Measurements from ENCODE around the gene DNAI2. TPM values are rescaled to one million over a fixed set of nuclear protein-coding genes. Genes with fewer than 3 reads are reported as not detected.

Gene DNAI2
- total RNA-seq, 1 donor from 2014 or later: not detected

GRCh38 chr17:74299226-74300009 is 25.4 kb downstream of the DNAI2 start:
- H3K4me3 ChIP-seq (ENCODE audit: insufficient read depth, low read depth, low read length): no peak overlapping the region
- H3K4me2 ChIP-seq (ENCODE audit: low read length): no peak overlapping the region
- no peaks in the 10 kb centered on the region for H4K20me1 ChIP-seq (ENCODE audit: insufficient read depth, low read length)
- Mint-ChIP-seq H3K9me3 (ENCODE audit: unreplicated experiment) (no peaks in the 10 kb centered on the region), H3K4me1 (ENCODE audit: low read depth, unreplicated experiment) (peaks cover 8% of the 10 kb centered on the region), H3K27me3 (ENCODE audit: low read depth, unreplicated experiment) (peaks cover 20% of the 10 kb centered on the region), H3K36me3 (ENCODE audit: low read depth, unreplicated experiment) (no peaks in the 10 kb centered on the region), H3K27ac (ENCODE audit: unreplicated experiment) (no peak overlapping the region), H3K4me3 (ENCODE audit: unreplicated experiment) (no peak overlapping the region)
- FAIRE-seq (no peak), DNase-seq (ENCODE audit: low read depth) (no peak)
- H3K9me3 ChIP-seq (ENCODE audit: insufficient read depth, low read depth, low read length): no peaks in the 10 kb centered on the region
- H2AFZ ChIP-seq (ENCODE audit: low read depth, low read length): no peak overlapping the region
- no peaks in the 10 kb centered on the region for H3K36me3 ChIP-seq (ENCODE audit: insufficient read depth, low read length)
- H3K27me3 ChIP-seq (ENCODE audit: insufficient read depth, low read length): no peaks in the 10 kb centered on the region
- no peaks in the 10 kb centered on the region for H3K79me2 ChIP-seq (ENCODE audit: insufficient read depth, low read length)
- H3K27ac ChIP-seq (ENCODE audit: low read depth, low read length): no peak overlapping the region
- no peak overlapping the region for H3K9ac ChIP-seq (ENCODE audit: low read length)
- H3K4me1 ChIP-seq (ENCODE audit: insufficient read depth, low read length): no peaks in the 10 kb centered on the region
- TF ChIP-seq CTCF (IDR thresholded peaks at IDR 0.05; ENCODE audit: insufficient read depth, low read depth, low read length) (no peak), EZH2 (IDR thresholded peaks at IDR 0.05; ENCODE audit: insufficient read depth, low read length) (no peak)

DNA sequence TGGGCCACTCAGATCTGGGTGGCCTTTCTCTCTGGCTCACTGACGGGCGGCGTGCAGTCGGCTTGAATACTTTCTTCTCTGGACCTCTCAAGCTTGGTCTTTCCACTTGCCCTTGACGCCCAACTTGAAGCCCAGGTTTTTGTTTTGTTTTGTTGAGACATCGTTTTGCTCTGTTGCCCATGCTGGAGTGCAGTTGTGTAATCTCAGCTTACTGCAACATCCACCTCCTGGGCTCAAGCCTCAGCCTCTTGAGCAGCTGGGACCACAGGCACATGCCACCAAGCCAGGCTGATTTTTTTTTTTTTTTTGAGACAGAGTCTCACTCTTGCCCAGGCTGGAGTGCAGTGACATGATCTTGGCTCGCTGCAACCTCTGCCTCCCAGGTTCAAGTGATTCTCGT is 29.3 kb downstream of the DNAI2 start:
- H3K4me3 Mint-ChIP-seq (ENCODE audit: unreplicated experiment): no peak overlapping the region
- Histone ChIP-seq H3K9me3 (ENCODE audit: insufficient read depth, low read depth, low read length) (no peaks in the 10 kb centered on the region), H3K4me3 (ENCODE audit: insufficient read depth, low read depth, low read length) (no peak overlapping the region), H4K20me1 (ENCODE audit: insufficient read depth, low read length) (no peaks in the 10 kb centered on the region), H3K4me1 (ENCODE audit: insufficient read depth, low read length) (no peaks in the 10 kb centered on the region), H3K27ac (ENCODE audit: low read depth, low read length) (no peak overlapping the region), H2AFZ (ENCODE audit: low read depth, low read length) (no peak overlapping the region), H3K36me3 (ENCODE audit: insufficient read depth, low read length) (no peaks in the 10 kb centered on the region), H3K79me2 (ENCODE audit: insufficient read depth, low read length) (no peaks in the 10 kb centered on the region), H3K4me2 (ENCODE audit: low read length) (no peak overlapping the region), H3K9ac (ENCODE audit: low read length) (no peak overlapping the region), H3K27me3 (ENCODE audit: insufficient read depth, low read length) (no peaks in the 10 kb centered on the region)
- no peaks in the 10 kb centered on the region for H3K9me3 Mint-ChIP-seq (ENCODE audit: unreplicated experiment)
- no peak overlapping the region for H3K27ac Mint-ChIP-seq (ENCODE audit: unreplicated experiment)
- no peaks in the 10 kb centered on the region for H3K4me1 Mint-ChIP-seq (ENCODE audit: low read depth, unreplicated experiment)
- H3K27me3 Mint-ChIP-seq (ENCODE audit: low read depth, unreplicated experiment): peaks cover 23% of the 10 kb centered on the region
- DNase-seq (ENCODE audit: low read depth) (no peak), FAIRE-seq (no peak)
- no peaks in the 10 kb centered on the region for H3K36me3 Mint-ChIP-seq (ENCODE audit: low read depth, unreplicated experiment)
- no peak for TF ChIP-seq CTCF (IDR thresholded peaks at IDR 0.05; ENCODE audit: insufficient read depth, low read depth, low read length)

GRCh38 chr17:74304184-74304583 is 30.1 kb downstream of the DNAI2 start:
- Histone ChIP-seq H3K9ac (ENCODE audit: low read length) (no peak overlapping the region), H3K4me1 (ENCODE audit: insufficient read depth, low read length) (no peaks in the 10 kb centered on the region), H3K27ac (ENCODE audit: low read depth, low read length) (no peak overlapping the region), H3K4me2 (ENCODE audit: low read length) (no peak overlapping the region), H3K36me3 (ENCODE audit: insufficient read depth, low read length) (no peaks in the 10 kb centered on the region), H4K20me1 (ENCODE audit: insufficient read depth, low read length) (no peaks in the 10 kb centered on the region), H3K79me2 (ENCODE audit: insufficient read depth, low read length) (no peaks in the 10 kb centered on the region), H3K4me3 (ENCODE audit: insufficient read depth, low read depth, low read length) (no peak overlapping the region), H2AFZ (ENCODE audit: low read depth, low read length) (no peak overlapping the region), H3K9me3 (ENCODE audit: insufficient read depth, low read depth, low read length) (no peaks in the 10 kb centered on the region), H3K27me3 (ENCODE audit: insufficient read depth, low read length) (peaks cover 2% of the 10 kb centered on the region)
- Mint-ChIP-seq H3K27me3 (ENCODE audit: low read depth, unreplicated experiment) (peaks cover 22% of the 10 kb centered on the region), H3K27ac (ENCODE audit: unreplicated experiment) (no peak overlapping the region), H3K4me3 (ENCODE audit: unreplicated experiment) (no peak overlapping the region), H3K9me3 (ENCODE audit: unreplicated experiment) (no peaks in the 10 kb centered on the region), H3K4me1 (ENCODE audit: low read depth, unreplicated experiment) (no peaks in the 10 kb centered on the region), H3K36me3 (ENCODE audit: low read depth, unreplicated experiment) (no peaks in the 10 kb centered on the region)
- TF ChIP-seq CTCF (IDR thresholded peaks at IDR 0.05; ENCODE audit: insufficient read depth, low read depth, low read length) (no peak), EZH2 (IDR thresholded peaks at IDR 0.05; ENCODE audit: insufficient read depth, low read length) (no peak)
- no peak for DNase-seq (ENCODE audit: low read depth)
- no peak for FAIRE-seq

All from astrocyte (in vitro differentiated cells and primary cell).